ENCODE data around the gene SHD.

GRCh38 chr19:4319067-4319718 lies 40.1 kb downstream of the SHD start:
- no peak for TF ChIP-seq CTCF (IDR thresholded peaks at IDR 0.05)
- no peak for TF ChIP-seq POLR2A (IDR thresholded peaks at IDR 0.05)

Measured in uterus (tissue), 2 donors.